ENCODE results near the gene PCDHGC3. TPM values are rescaled to one million over a fixed set of nuclear protein-coding genes. Genes with fewer than 3 reads are reported as not detected.
A peak's percentile ranks its signal among the peaks of the same experiment; 100 is the strongest.

The PCDHGC3 gene
- total and polyA plus RNA-seq, 4 experiments from 2014 or later, result 0.14 to 0.17 TPM; not detected in 2

- Histone ChIP-seq H3K4me1 (ENCODE audit: insufficient read depth, low read length) (peaks cover 15% of the 10 kb centered on the region), H3K9me3 (ENCODE audit: control insufficient read depth in 1 of 2, low read length in 2 of 2) (no peaks in the 10 kb centered on the region), H3K4me3 (ENCODE audit: low read length in 2 of 2) (no peak overlapping the region), H3K27me3 (ENCODE audit: insufficient read depth, low read length) (no peaks in the 10 kb centered on the region), H3K27ac (ENCODE audit: low read depth, low read length) (no peak overlapping the region), H3K36me3 (ENCODE audit: insufficient read depth, low read length) (peaks cover 92% of the 10 kb centered on the region)
- intact Hi-C loops (cut with micrococcal nuclease), result loop anchor here (1.0 to 2.0 kb wide), 4 partner anchors 11 to 204 kb away; partner anchors contain the start of gene TAF7
- ChIA-PET POLR2A (ENCODE audit: partially characterized antibody) (interaction anchor here (1.5 to 1.8 kb wide), 2 partner anchors 10 to 203 kb away, joined by 5 to 12 read pairs; partner anchors contain the start of gene TAF7), CTCF (ENCODE audit: partially characterized antibody) (interaction anchor here (0.6 to 10.2 kb wide), 26 partner anchors 11 to 337 kb away, joined by 3 to 144 read pairs (median 6); partner anchors contain the start of genes PCDHB9, PCDHGA1, PCDHGA10 and PCDHGA11)
- no peaks in the 10 kb centered on the region for H3K9me3 Mint-ChIP-seq
- no peak overlapping the region for H3K4me3 Mint-ChIP-seq
- H3K36me3 Mint-ChIP-seq, result peaks cover 42 to 82% of the 10 kb centered on the region in 2 donors
- H3K27me3 Mint-ChIP-seq, result no peaks in the 10 kb centered on the region
- H3K4me1 Mint-ChIP-seq, result peaks cover 9 to 28% (median 21%) of the 10 kb centered on the region in 4 donors
- DNase-seq, result no peak
- peak overlapping the region in 2 of 7 donors; percentile 29 to 57 for H3K27ac Mint-ChIP-seq
These were observed 48.2 kb downstream of the PCDHGC3 start for GRCh38 chr5:141523991-141524390.

- Mint-ChIP-seq H3K27ac (peak overlapping the region in 5 of 7 donors; percentile 26 to 72 (median 57)), H3K4me3 (no peak overlapping the region), H3K9me3 (no peaks in the 10 kb centered on the region), H3K27me3 (no peaks in the 10 kb centered on the region), H3K4me1 (peaks cover 11 to 28% (median 21%) of the 10 kb centered on the region in 4 donors), H3K36me3 (peaks cover 33 to 75% of the 10 kb centered on the region in 2 donors)
- Histone ChIP-seq H3K36me3 (ENCODE audit: insufficient read depth, low read length) (peaks cover 91% of the 10 kb centered on the region), H3K4me3 (ENCODE audit: low read length in 2 of 2) (no peak overlapping the region), H3K9me3 (ENCODE audit: control insufficient read depth in 1 of 2, low read length in 2 of 2) (no peaks in the 10 kb centered on the region), H3K27me3 (ENCODE audit: insufficient read depth, low read length) (no peaks in the 10 kb centered on the region), H3K4me1 (ENCODE audit: insufficient read depth, low read length) (peaks cover 15% of the 10 kb centered on the region), H3K27ac (ENCODE audit: low read depth, low read length) (no peak overlapping the region)
- ChIA-PET CTCF (ENCODE audit: partially characterized antibody) (interaction anchor here (0.6 to 10.2 kb wide), 26 partner anchors 11 to 205 kb away, joined by 3 to 144 read pairs (median 6); partner anchors contain the start of genes PCDHGA1, PCDHGA10, PCDHGA11 and PCDHGA12), POLR2A (ENCODE audit: partially characterized antibody) (interaction anchor here (1.5 to 1.8 kb wide), 2 partner anchors 11 to 204 kb away, joined by 5 to 12 read pairs; partner anchors contain the start of gene TAF7)
- peak; percentile 46 to 62 (median 51) for DNase-seq
- intact Hi-C loops (cut with micrococcal nuclease), result loop anchor here (1.0 to 2.0 kb wide), 4 partner anchors 12 to 205 kb away; partner anchors contain the start of gene TAF7
These were observed 49.1 kb downstream of the PCDHGC3 start for GRCh38 chr5:141524604-141525597.

GRCh38 chr5:141525653-141526052 is 49.9 kb downstream of the PCDHGC3 start:
- no peak overlapping the region for H3K4me3 Mint-ChIP-seq
- intact Hi-C loops (cut with micrococcal nuclease), result loop anchor here (2.0 kb wide), 1 partner anchor 23 kb away; no protein-coding TSS in a partner anchor
- CTCF ChIA-PET (ENCODE audit: partially characterized antibody), result interaction anchor here (1.0 to 10.2 kb wide), 8 partner anchors 10 to 207 kb away, joined by 3 to 144 read pairs (median 7); partner anchors contain the start of genes PCDHGB3 and PCDHGB7

GRCh38 chr5:141527426-141527825 is 51.7 kb downstream of the PCDHGC3 start:
- Mint-ChIP-seq H3K9me3 (no peaks in the 10 kb centered on the region), H3K36me3 (peaks cover 10 to 56% of the 10 kb centered on the region in 2 donors), H3K4me1 (peaks cover 7 to 26% (median 16%) of the 10 kb centered on the region in 4 donors), H3K27me3 (no peaks in the 10 kb centered on the region), H3K4me3 (no peak overlapping the region), H3K27ac (peak overlapping the region in 2 of 7 donors; percentile 69 to 76)
- CTCF ChIA-PET (ENCODE audit: partially characterized antibody), result interaction anchor here (0.5 to 10.2 kb wide), 9 partner anchors 14 to 1922 kb away, joined by 3 to 144 read pairs (median 5); partner anchors contain the start of genes PCDHGA1 and PCDHGA10
- H3K9me3 ChIP-seq (ENCODE audit: control insufficient read depth in 1 of 2, low read length in 2 of 2), result no peaks in the 10 kb centered on the region
- H3K27ac ChIP-seq (ENCODE audit: low read depth, low read length), result no peak overlapping the region
- POLR2A ChIA-PET (ENCODE audit: partially characterized antibody), result interaction anchor here (1.1 kb wide), 1 partner anchor 13 kb away, joined by 3 read pairs; no protein-coding TSS in a partner anchor
- peaks cover 84% of the 10 kb centered on the region for H3K36me3 ChIP-seq (ENCODE audit: insufficient read depth, low read length)
- no peaks in the 10 kb centered on the region for H3K27me3 ChIP-seq (ENCODE audit: insufficient read depth, low read length)
- no peak overlapping the region for H3K4me3 ChIP-seq (ENCODE audit: low read length in 2 of 2)
- peaks cover 11% of the 10 kb centered on the region for H3K4me1 ChIP-seq (ENCODE audit: insufficient read depth, low read length)
- DNase-seq, result no peak
- intact Hi-C loops (cut with micrococcal nuclease), result no loop called here

More at GRCh38 chr5:141525653-141526052, 49.9 kb downstream of the PCDHGC3 start:
- Mint-ChIP-seq H3K9me3 (no peaks in the 10 kb centered on the region), H3K36me3 (peaks cover 25 to 67% of the 10 kb centered on the region in 2 donors), H3K27ac (peak overlapping the region in 2 of 7 donors; percentile 42 to 72), H3K4me1 (peaks cover 11 to 28% (median 21%) of the 10 kb centered on the region in 4 donors), H3K27me3 (no peaks in the 10 kb centered on the region)
- H3K27me3 ChIP-seq (ENCODE audit: insufficient read depth, low read length), result no peaks in the 10 kb centered on the region
- no peak overlapping the region for H3K4me3 ChIP-seq (ENCODE audit: low read length in 2 of 2)
- POLR2A ChIA-PET (ENCODE audit: partially characterized antibody), result no interaction called here
- no peak for DNase-seq
- H3K27ac ChIP-seq (ENCODE audit: low read depth, low read length), result no peak overlapping the region
- peaks cover 15% of the 10 kb centered on the region for H3K4me1 ChIP-seq (ENCODE audit: insufficient read depth, low read length)
- H3K36me3 ChIP-seq (ENCODE audit: insufficient read depth, low read length), result peaks cover 91% of the 10 kb centered on the region
- H3K9me3 ChIP-seq (ENCODE audit: control insufficient read depth in 1 of 2, low read length in 2 of 2), result no peaks in the 10 kb centered on the region

Other genes with a start within 250 kb of the PCDHGC3 start
- under 1 TPM; 0.17 to 0.53 TPM for gene PCDHB15, start 230.6 kb upstream of the PCDHGC3 start, total RNA-seq
- not detected for gene PCDHB15, start 230.6 kb upstream of the PCDHGC3 start, polyA plus RNA-seq
- gene SLC25A2, start 171.9 kb upstream of the PCDHGC3 start, total RNA-seq, result under 1 TPM; 0.38 to 0.91 TPM
- not detected for gene SLC25A2, start 171.9 kb upstream of the PCDHGC3 start, polyA plus RNA-seq
- 100 to 1,000 TPM; 109 to 119 TPM for gene TAF7, start 155.2 kb upstream of the PCDHGC3 start, total RNA-seq
- gene TAF7, start 155.2 kb upstream of the PCDHGC3 start, polyA plus RNA-seq, result 100 to 1,000 TPM; 165 to 216 TPM
- gene PCDHGA1, start 145.5 kb upstream of the PCDHGC3 start, total RNA-seq, result under 1 TPM; 0.58 to 0.78 TPM
- gene PCDHGA1, start 145.5 kb upstream of the PCDHGC3 start, polyA plus RNA-seq, result not detected
- gene PCDHGA2, start 137.2 kb upstream of the PCDHGC3 start, total RNA-seq, result under 1 TPM; 0.19 to 0.23 TPM
- gene PCDHGA2, start 137.2 kb upstream of the PCDHGC3 start, polyA plus RNA-seq, result not detected
- gene PCDHGA3, start 132.1 kb upstream of the PCDHGC3 start, total RNA-seq, result under 1 TPM; 0.17 to 0.26 TPM
- under 1 TPM in 1 of 2 donors, not detected in 1; 0.23 TPM for gene PCDHGA3, start 132.1 kb upstream of the PCDHGC3 start, polyA plus RNA-seq
- gene PCDHGB1, start 125.9 kb upstream of the PCDHGC3 start, total RNA-seq, result under 1 TPM; 0.17 to 0.26 TPM
- not detected for gene PCDHGB1, start 125.9 kb upstream of the PCDHGC3 start, polyA plus RNA-seq
- gene PCDHGA4, start 120.9 kb upstream of the PCDHGC3 start, total RNA-seq, result under 1 TPM in 1 of 2 experiments, not detected in 1; 0.47 TPM
- gene PCDHGA4, start 120.9 kb upstream of the PCDHGC3 start, polyA plus RNA-seq, result not detected
- under 1 TPM; 0.55 to 0.64 TPM for gene PCDHGB2, start 116.0 kb upstream of the PCDHGC3 start, total RNA-seq
- gene PCDHGB2, start 116.0 kb upstream of the PCDHGC3 start, polyA plus RNA-seq, result not detected
- under 1 TPM; 0.28 to 0.44 TPM for gene PCDHGA5, start 111.8 kb upstream of the PCDHGC3 start, total RNA-seq
- gene PCDHGA5, start 111.8 kb upstream of the PCDHGC3 start, polyA plus RNA-seq, result not detected
- under 1 TPM; 0.50 to 0.76 TPM for gene PCDHGB3, start 105.7 kb upstream of the PCDHGC3 start, total RNA-seq
- gene PCDHGB3, start 105.7 kb upstream of the PCDHGC3 start, polyA plus RNA-seq, result not detected
- gene PCDHGA6, start 102.1 kb upstream of the PCDHGC3 start, total RNA-seq, result under 1 TPM; 0.50 to 0.76 TPM
- under 1 TPM in 1 of 2 donors, not detected in 1; 0.03 TPM for gene PCDHGA6, start 102.1 kb upstream of the PCDHGC3 start, polyA plus RNA-seq
- gene PCDHGA7, start 93.2 kb upstream of the PCDHGC3 start, total RNA-seq, result under 1 TPM; 0.26 to 0.44 TPM
- not detected for gene PCDHGA7, start 93.2 kb upstream of the PCDHGC3 start, polyA plus RNA-seq
- under 1 TPM; 0.19 to 0.23 TPM for gene PCDHGB4, start 88.3 kb upstream of the PCDHGC3 start, total RNA-seq
- under 1 TPM in 1 of 2 donors, not detected in 1; 0.13 TPM for gene PCDHGB4, start 88.3 kb upstream of the PCDHGC3 start, polyA plus RNA-seq
- under 1 TPM in 1 of 2 experiments, not detected in 1; 0.17 TPM for gene PCDHGA8, start 83.3 kb upstream of the PCDHGC3 start, total RNA-seq
- gene PCDHGA8, start 83.3 kb upstream of the PCDHGC3 start, polyA plus RNA-seq, result not detected
- gene PCDHGB5, start 78.0 kb upstream of the PCDHGC3 start, total RNA-seq, result under 1 TPM; 0.42 to 0.49 TPM
- gene PCDHGB5, start 78.0 kb upstream of the PCDHGC3 start, polyA plus RNA-seq, result under 1 TPM in 1 of 2 donors, not detected in 1; 0.39 TPM
- gene PCDHGA9, start 73.2 kb upstream of the PCDHGC3 start, total RNA-seq, result under 1 TPM; 0.17 to 0.25 TPM
- gene PCDHGA9, start 73.2 kb upstream of the PCDHGC3 start, polyA plus RNA-seq, result under 1 TPM in 1 of 2 donors, not detected in 1; 0.09 TPM
- under 1 TPM; 0.22 to 0.26 TPM for gene PCDHGB6, start 67.9 kb upstream of the PCDHGC3 start, total RNA-seq
- gene PCDHGB6, start 67.9 kb upstream of the PCDHGC3 start, polyA plus RNA-seq, result under 1 TPM in 1 of 2 donors, not detected in 1; 0.11 TPM
- gene PCDHGA10, start 63.0 kb upstream of the PCDHGC3 start, total RNA-seq, result under 1 TPM; 0.25 to 0.35 TPM
- not detected for gene PCDHGA10, start 63.0 kb upstream of the PCDHGC3 start, polyA plus RNA-seq
- gene PCDHGB7, start 58.3 kb upstream of the PCDHGC3 start, total RNA-seq, result under 1 TPM; 0.32 to 0.33 TPM
- under 1 TPM in 1 of 2 donors, not detected in 1; 0.03 TPM for gene PCDHGB7, start 58.3 kb upstream of the PCDHGC3 start, polyA plus RNA-seq
- gene PCDHGA11, start 54.9 kb upstream of the PCDHGC3 start, total RNA-seq, result under 1 TPM; 0.20 to 0.36 TPM
- gene PCDHGA11, start 54.9 kb upstream of the PCDHGC3 start, polyA plus RNA-seq, result not detected
- under 1 TPM; 0.11 to 0.17 TPM for gene PCDHGA12, start 45.5 kb upstream of the PCDHGC3 start, total RNA-seq
- not detected for gene PCDHGA12, start 45.5 kb upstream of the PCDHGC3 start, polyA plus RNA-seq
- not detected for gene PCDHGC4, start 9.1 kb downstream of the PCDHGC3 start, total RNA-seq
- gene PCDHGC4, start 9.1 kb downstream of the PCDHGC3 start, polyA plus RNA-seq, result under 1 TPM in 1 of 2 donors, not detected in 1; 0.11 TPM
- gene PCDHGC5, start 13.1 kb downstream of the PCDHGC3 start, total RNA-seq, result not detected
- not detected for gene PCDHGC5, start 13.1 kb downstream of the PCDHGC3 start, polyA plus RNA-seq
- gene DIAPH1, start 143.0 kb downstream of the PCDHGC3 start, total RNA-seq, result 100 to 1,000 TPM; 211 TPM
- gene DIAPH1, start 143.0 kb downstream of the PCDHGC3 start, polyA plus RNA-seq, result 100 to 1,000 TPM in 1 of 2 donors, 10 to 100 TPM in 1; 81.5 to 145 TPM
- gene HDAC3, start 160.9 kb downstream of the PCDHGC3 start, total RNA-seq, result 10 to 100 TPM; 85.1 to 91.0 TPM
- 100 to 1,000 TPM in 1 of 2 donors, 10 to 100 TPM in 1; 92.8 to 137 TPM for gene HDAC3, start 160.9 kb downstream of the PCDHGC3 start, polyA plus RNA-seq
- 10 to 100 TPM; 20.4 to 21.3 TPM for gene RELL2, start 161.0 kb downstream of the PCDHGC3 start, total RNA-seq
- 1 to 10 TPM; 3.0 to 5.4 TPM for gene RELL2, start 161.0 kb downstream of the PCDHGC3 start, polyA plus RNA-seq
- gene FCHSD1, start 175.5 kb downstream of the PCDHGC3 start, total RNA-seq, result 100 to 1,000 TPM; 106 to 110 TPM
- gene FCHSD1, start 175.5 kb downstream of the PCDHGC3 start, polyA plus RNA-seq, result 1 to 10 TPM; 7.1 to 9.9 TPM
- 10 to 100 TPM; 14.7 to 16.4 TPM for gene ARAP3, start 206.3 kb downstream of the PCDHGC3 start, total RNA-seq
- under 1 TPM in 1 of 2 donors, not detected in 1; 0.73 TPM for gene ARAP3, start 206.3 kb downstream of the PCDHGC3 start, polyA plus RNA-seq